Measurements from ENCODE around the gene ZNF799. TPM values are rescaled to one million over a fixed set of nuclear protein-coding genes. Genes with fewer than 3 reads are reported as not detected.
"Not testable (repeated sequence)": the region's sequence is repeated elsewhere in the genome, so short reads cannot be mapped to it uniquely, and the experiment has no call there.

ZNF799 gene
- total RNA-seq, 1 experiment from 2014 or later = 6.1 TPM

- DNase-seq (ENCODE audit: low read depth) = peak; percentile 48
These were observed 36.5 kb downstream of the ZNF799 start for GRCh38 chr19:12364391-12365235.

GRCh38 chr19:12362236-12362635, 38.8 kb downstream of the ZNF799 start:
- DNase-seq (ENCODE audit: low read depth) = not testable (repeated sequence)

- DNase-seq (ENCODE audit: low read depth) = no peak
These were observed 47.7 kb downstream of the ZNF799 start for GRCh38 chr19:12353375-12353774.

GRCh38 chr19:12350890-12351197, 50.2 kb downstream of the ZNF799 start:
- no peak for DNase-seq (ENCODE audit: low read depth)

GRCh38 chr19:12350185-12350889, 50.7 kb downstream of the ZNF799 start:
- DNase-seq (ENCODE audit: low read depth) = no peak

GRCh38 chr19:12346896-12347295, 54.2 kb downstream of the ZNF799 start:
- no peak for DNase-seq (ENCODE audit: low read depth)

- no peak for DNase-seq (ENCODE audit: low read depth)
These were observed 55.9 kb downstream of the ZNF799 start for GRCh38 chr19:12345197-12345596.

Other genes with a start within 250 kb of the ZNF799 start
- gene ZNF625, start 244.5 kb downstream of the ZNF799 start, total RNA-seq (2014; rRNA removed; shearing (Covaris generic)) = 6.6 and 17.6 TPM in 2 replicates
- gene ZNF136, start 238.2 kb downstream of the ZNF799 start, total RNA-seq (2014; rRNA removed; shearing (Covaris generic)) = 5.8 and 9.7 TPM in 2 replicates
- 4.2 and 11.5 TPM in 2 replicates for gene ZNF44, start 106.4 kb downstream of the ZNF799 start, total RNA-seq (2014; rRNA removed; shearing (Covaris generic))
- gene ZNF563, start 67.6 kb downstream of the ZNF799 start, total RNA-seq (2014; rRNA removed; shearing (Covaris generic)) = 0.42 and 5.0 TPM in 2 replicates
- 2.8 and 3.8 TPM in 2 replicates for gene ZNF442, start 35.6 kb downstream of the ZNF799 start, total RNA-seq (2014; rRNA removed; shearing (Covaris generic))
- gene ZNF443, start 39.8 kb upstream of the ZNF799 start, total RNA-seq (2014; rRNA removed; shearing (Covaris generic)) = 2.2 and 5.7 TPM in 2 replicates
- 2.1 and 3.2 TPM in 2 replicates for gene ZNF709, start 83.5 kb upstream of the ZNF799 start, total RNA-seq (2014; rRNA removed; shearing (Covaris generic))
- gene ZNF564, start 150.2 kb upstream of the ZNF799 start, total RNA-seq (2014; rRNA removed; shearing (Covaris generic)) = 4.5 and 8.7 TPM in 2 replicates
- 6.3 and 7.9 TPM in 2 replicates for gene ZNF490, start 209.5 kb upstream of the ZNF799 start, total RNA-seq (2014; rRNA removed; shearing (Covaris generic))
- 12.8 and 27.7 TPM in 2 replicates for gene ZNF791, start 209.6 kb upstream of the ZNF799 start, total RNA-seq (2014; rRNA removed; shearing (Covaris generic))

Measured in M059J (cell line).